Coronary artery (tissue), 2 donors: ENCODE measurements around the gene POU6F1.

Experiments
- DNase-seq: peaks from one replicate; pipeline ENCODE4 v3.0.0-alpha.2; 2017; ENCODE audit warnings: low spot score
- H3K27ac ChIP-seq, 2 donors: fragments of 200-600 bp; sonication (generic); one replicate each; pipeline ENCODE4 v1.5.1; 2016 to 2019
- H3K4me3 ChIP-seq: fragments of 200-600 bp; sonication (generic); 2 replicates; pipeline ENCODE4 v1.5.1; 2016; ENCODE audit warnings: mild to moderate bottlenecking, moderate library complexity
- TF ChIP-seq, protein P1 (sequence below): fragments of 200-600 bp; sonication (generic); IDR thresholded peaks from one replicate; pipeline ENCODE4 v1.5.1; 2019; ENCODE audit warnings: antibody characterized with exemption

POU6F1 gene

DNA sequence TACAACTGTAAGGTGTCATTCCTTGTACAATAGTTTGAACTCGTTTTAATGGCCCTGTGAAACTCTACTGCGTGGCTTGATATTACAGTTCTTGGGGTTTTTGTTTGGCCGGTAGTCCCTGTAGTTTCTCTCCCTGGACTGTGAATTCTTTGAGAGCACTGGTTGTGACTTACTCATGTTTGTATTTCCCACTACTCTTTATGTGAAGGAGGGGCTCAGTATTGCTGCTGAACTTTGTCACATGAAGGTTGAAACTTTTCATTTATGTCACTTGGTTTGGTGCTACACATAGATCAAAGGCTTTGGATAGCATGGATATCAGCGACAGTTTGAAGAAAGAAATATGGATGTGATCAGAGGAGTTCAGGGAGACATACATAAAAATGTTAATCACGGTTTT lies 1.5 kb upstream of the POU6F1 start:
- Histone ChIP-seq H3K4me3 (peak overlapping the region; percentile 95), H3K27ac (peak overlapping the region in 1 of 2 donors; percentile 100)
- TF ChIP-seq, protein P1, sequence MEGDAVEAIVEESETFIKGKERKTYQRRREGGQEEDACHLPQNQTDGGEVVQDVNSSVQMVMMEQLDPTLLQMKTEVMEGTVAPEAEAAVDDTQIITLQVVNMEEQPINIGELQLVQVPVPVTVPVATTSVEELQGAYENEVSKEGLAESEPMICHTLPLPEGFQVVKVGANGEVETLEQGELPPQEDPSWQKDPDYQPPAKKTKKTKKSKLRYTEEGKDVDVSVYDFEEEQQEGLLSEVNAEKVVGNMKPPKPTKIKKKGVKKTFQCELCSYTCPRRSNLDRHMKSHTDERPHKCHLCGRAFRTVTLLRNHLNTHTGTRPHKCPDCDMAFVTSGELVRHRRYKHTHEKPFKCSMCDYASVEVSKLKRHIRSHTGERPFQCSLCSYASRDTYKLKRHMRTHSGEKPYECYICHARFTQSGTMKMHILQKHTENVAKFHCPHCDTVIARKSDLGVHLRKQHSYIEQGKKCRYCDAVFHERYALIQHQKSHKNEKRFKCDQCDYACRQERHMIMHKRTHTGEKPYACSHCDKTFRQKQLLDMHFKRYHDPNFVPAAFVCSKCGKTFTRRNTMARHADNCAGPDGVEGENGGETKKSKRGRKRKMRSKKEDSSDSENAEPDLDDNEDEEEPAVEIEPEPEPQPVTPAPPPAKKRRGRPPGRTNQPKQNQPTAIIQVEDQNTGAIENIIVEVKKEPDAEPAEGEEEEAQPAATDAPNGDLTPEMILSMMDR, result no peak
- DNase-seq, result no peak

DNA sequence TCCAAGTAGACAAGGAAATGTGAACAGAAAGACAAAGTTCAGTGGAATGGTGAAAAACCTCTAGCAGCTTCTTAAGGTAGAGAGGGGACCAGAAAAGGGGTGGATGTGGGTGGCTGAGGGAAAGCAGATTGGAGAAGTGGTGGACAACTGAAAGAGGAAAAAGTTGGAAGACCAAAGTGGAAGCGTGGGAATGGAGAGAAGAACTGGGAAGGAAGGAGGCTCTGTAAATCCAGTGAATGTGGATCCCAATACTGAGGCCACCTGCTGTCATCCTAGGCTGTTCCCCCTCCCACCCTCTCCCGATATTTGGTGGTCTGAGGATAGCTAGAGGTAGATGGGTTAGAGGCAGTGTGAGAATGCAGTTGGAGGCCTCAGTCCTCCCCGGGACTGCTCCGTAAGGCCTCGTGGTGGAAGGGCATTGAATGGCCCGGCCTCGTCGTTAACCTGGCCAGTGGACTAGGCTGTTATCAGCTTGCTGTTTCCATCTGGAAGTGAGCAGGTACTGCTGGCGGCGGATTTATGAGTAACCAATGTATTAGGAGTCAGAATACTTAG lies 822 bp upstream of the POU6F1 start:
- Histone ChIP-seq H3K27ac (peak overlapping the region; percentile 98 to 100), H3K4me3 (peak overlapping the region; percentile 95)
- TF ChIP-seq, protein P1, result no peak
- DNase-seq, result no peak

DNA sequence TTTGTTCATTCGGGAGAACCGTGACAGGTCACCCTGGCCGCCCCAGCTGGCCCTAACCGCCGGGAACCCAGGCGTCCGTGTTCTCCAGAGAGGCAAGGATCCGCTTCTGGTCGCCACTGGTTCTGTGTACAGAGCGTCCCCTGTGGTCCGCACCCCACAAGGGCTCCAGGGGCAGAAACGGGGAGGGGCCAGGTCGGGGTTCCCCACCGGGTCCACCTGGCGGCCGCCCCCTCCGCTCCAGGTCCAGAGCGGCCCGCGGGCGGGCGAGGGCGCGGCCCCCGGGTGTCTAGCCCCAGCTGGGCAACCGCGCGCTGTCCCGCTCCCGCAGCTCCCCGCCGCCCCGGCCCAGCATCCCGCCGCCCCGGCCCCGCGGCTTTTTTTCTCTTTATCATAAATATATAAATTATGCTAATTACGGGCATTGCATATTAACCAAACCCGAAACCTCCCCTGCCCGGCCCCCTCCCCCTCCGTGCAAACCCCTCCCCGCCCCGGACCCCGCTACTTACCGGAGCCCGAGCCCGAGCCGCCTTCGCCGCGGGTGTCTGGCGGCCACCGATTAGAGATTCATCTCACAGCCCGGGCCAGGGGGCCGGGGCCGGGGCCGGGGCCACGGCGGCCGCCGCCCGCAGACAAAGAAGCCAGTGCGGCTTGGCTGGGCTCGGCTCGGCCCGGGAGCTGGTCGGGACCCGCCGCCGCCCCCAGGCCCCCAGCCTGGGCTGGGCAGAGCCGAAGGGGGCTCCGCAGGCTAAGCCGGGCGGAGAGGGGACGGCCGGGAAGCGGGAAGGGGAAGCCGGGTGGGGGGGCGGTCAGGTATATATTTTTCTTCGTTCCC lies 512 bp downstream of the POU6F1 start:
- H3K4me3 ChIP-seq, result peak overlapping the region; percentile 95
- TF ChIP-seq, protein P1, result no peak
- DNase-seq, result peak; percentile 82
- H3K27ac ChIP-seq, result peak overlapping the region; percentile 98 to 100

DNA sequence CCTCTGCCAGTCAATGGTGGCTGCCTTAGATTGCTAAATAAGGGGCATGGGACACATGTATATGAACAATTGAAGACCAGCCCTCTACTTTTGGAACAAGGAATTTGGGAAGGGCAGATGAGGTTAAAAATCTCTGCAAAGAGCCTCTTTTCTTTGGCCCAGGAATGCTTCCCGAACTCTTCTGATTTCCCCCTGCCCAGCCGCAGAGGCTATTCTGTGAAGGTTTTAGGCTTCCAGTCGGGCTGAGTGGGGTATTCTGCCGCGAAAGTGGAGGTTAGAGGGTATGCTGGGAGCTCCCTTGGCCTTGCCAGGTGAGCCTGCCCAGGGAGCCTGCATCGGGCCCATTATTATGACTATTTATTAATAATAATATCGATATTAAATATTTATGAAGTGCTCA lies 1.2 kb downstream of the POU6F1 start:
- DNase-seq, result no peak
- peak overlapping the region; percentile 95 for H3K4me3 ChIP-seq
- TF ChIP-seq, protein P1, result no peak
- peak overlapping the region; percentile 98 to 100 for H3K27ac ChIP-seq

DNA sequence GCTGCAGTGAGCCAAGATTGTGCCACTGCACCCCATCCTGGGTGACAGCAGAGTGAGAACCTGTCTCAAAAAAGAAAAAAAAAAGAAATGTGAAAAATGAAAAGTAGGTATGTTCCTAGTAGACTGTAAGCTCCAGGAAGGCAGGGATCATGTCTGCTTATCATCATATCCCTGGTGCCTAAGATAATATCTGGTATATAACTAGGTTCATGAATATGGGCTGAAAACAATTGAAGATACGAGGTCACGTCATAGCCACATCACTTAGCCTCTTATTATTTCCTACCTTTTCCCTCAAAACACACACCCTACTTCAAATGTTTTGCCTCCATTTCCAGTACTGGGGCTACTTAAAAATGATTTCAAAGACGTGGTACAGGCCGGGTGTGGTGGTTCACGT lies 3.0 kb downstream of the POU6F1 start:
- no peak for DNase-seq
- TF ChIP-seq, protein P1, result no peak
- no peak overlapping the region for H3K4me3 ChIP-seq
- no peak overlapping the region for H3K27ac ChIP-seq

DNA sequence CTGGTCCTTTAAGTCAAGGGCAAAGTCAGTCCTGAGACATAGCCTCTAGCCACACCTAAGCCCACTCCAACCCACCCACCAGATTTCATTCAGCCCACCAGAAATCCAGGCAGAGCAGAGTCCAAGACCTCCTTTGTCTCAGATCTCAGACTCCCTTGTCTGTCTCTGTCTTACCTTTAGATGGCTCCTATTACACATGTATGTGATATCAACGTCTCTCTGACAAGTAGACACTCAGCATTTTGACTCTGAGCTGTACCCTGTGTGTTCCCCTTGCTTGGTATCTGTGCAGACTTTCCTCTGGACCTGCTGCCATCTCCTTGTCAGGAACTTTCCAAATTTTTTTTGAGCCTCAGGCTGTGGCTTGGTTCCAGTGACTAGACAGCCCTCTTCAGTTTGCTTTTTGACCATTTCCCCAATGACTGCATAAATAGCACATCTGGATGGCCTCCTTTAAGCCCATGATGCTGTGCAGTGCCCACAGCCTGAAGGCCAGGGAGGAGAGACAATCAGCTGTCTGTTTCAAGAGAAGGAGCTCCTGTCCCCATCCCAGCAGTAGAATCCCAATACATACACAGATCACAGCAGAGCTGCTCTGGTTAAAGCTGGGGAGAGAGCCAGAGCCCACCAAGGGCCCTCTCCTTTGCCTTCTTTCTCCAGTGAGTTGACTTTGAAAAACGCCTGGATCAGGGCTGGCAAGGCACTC lies 7.0 kb downstream of the POU6F1 start:
- Histone ChIP-seq H3K27ac (no peak overlapping the region), H3K4me3 (no peak overlapping the region)
- TF ChIP-seq, protein P1, result no peak
- no peak for DNase-seq
